GM21786 (cell line): ENCODE results near the gene ZNF101.

Experiments
- ATAC-seq: cut with Tn5 transposase; IDR thresholded peaks from one replicate; pipeline ENCODE4 v1.9.1; 2021; ENCODE audit not compliant: unreplicated experiment

The ZNF101 gene

DNA sequence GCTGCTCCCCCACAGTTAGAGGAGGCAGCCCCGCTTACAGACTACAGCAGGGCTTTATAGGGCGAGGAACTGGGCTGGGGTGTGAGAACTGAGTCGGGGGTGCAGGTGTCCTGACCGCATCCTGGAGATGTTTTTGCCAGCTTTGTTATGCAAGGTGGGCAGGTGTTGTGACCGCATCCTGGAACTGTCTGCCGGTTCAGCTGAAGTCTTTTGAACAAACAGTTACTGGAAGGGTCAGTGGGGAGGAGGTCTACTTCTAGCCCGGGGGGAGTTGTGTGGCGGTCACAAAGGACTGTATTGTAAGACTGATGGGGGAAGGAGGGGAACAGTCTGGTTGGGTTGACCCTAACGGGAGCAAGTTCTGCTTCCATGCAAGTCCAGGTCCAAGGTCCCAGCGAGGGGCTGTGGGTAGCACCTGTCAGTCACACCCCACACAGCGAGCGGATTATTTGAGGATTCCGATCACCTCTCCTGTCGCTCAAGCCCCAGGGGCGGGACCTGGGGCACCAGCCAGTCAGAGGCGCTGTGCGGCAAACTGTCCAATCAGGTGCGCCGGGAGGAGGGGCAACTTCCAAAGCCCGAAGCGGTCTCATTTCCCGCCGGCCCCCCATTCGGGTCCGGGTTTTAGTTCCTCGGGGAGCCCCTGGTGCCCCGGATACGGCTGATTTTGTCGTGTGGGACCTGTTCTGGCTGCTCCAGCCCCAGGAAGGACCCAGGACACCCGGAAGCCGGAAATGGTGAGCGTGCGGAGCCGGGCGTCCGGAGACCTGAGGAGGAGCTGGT, at the start of gene ZNF101:
Gene ZNF101 (plus strand): TSS at position 610 of the 783 bp plus-strand sequence. CDS start 125 bp downstream, at position 735.
- peak; percentile 57 for ATAC-seq

DNA sequence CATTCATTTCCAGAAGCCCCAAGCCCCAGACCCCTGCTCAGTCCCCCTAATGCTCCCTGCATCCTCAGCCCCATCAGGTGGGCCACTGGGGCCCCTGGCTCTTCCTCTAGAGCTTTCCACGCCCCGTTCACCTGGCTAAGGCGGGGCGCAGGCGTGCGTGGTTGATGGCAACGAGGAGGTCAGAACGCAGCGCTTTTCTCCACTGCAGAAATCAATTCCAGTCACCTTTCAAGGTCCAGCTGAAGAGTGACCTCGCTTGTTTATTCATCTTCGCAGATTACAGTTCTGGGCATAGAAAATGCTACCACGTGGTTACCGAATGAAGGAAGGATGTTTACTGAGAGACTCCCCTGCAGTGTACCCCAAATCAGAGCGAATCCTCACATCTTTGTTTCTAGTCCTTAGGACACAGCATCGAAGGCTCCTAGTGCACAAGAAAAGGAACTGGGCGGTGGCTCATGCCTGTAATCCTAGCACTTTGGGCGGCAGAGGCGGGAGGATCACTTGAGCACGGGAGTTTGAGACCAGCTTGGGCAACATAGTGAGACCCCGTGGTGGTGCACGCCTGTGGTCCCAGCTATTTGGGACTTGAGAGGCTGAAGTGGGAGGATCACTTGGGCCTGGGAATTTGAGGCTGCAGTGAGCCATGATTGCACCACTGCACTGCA, 49.3 kb upstream of the ZNF101 start:
- no peak for ATAC-seq

DNA sequence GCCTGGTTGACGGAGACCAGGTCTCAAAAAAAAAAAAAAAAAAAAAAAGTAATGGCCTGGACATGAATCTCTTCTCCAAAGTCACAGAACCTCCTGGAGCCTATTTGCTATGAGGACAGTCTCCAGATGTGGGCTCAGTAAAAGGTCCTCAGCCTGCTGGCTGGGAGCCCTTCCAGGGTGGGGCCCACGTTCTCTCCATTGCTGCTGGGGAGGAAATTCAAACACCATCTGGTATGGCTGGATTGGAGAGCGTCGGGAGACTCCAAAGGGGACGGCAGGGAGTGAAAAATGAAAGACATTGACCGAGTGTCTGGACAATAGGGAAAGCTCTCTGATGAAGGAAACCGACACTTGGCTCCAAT, 48.8 kb upstream of the ZNF101 start:
- ATAC-seq, result no peak

DNA sequence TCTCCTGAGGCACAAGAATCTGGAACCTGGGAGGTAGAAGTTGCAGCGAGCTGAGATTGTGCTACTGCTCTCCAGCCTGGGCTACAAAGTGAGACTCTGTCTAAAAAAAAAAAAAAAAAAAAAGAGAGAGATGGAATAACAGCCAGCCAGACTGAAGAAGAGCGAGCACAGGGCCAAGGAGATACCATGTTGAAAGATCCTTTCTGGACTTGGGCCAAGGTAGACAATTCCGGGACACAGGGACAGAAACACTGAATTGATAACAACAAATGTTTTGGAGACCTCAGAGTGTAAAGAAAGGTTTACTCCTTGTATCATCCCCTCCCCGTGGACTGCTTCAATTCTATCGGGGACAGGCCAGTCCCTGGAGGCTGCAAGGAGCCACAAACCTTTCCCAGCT, 45.3 kb upstream of the ZNF101 start:
- ATAC-seq, result no peak

DNA sequence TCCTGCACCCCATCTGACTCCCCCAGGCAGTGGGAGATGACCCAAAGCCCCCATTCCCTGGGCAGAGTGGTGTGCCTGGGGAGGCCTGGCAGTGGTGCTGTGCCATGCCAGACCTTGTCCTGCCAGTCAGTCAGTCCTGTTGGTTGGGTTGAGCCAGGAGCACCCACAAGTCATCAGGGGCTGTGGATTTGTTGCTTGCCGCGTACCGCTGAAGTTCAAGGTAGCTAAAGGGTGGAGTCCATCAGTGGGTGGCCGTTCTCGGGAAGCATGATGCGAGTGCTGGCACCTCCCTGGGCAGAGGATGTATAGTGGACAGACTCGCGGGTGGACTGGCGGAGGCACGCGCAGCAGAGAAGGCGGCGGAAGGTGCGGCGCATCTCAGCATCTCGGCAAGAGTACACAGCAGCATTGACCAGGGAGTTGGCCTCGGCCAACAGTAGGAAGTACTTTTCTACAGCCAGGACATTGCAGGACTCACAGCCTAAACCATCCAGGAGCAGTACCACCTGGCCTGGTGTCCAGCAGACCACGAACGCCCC, 44.5 kb upstream of the ZNF101 start:
- no peak for ATAC-seq

DNA sequence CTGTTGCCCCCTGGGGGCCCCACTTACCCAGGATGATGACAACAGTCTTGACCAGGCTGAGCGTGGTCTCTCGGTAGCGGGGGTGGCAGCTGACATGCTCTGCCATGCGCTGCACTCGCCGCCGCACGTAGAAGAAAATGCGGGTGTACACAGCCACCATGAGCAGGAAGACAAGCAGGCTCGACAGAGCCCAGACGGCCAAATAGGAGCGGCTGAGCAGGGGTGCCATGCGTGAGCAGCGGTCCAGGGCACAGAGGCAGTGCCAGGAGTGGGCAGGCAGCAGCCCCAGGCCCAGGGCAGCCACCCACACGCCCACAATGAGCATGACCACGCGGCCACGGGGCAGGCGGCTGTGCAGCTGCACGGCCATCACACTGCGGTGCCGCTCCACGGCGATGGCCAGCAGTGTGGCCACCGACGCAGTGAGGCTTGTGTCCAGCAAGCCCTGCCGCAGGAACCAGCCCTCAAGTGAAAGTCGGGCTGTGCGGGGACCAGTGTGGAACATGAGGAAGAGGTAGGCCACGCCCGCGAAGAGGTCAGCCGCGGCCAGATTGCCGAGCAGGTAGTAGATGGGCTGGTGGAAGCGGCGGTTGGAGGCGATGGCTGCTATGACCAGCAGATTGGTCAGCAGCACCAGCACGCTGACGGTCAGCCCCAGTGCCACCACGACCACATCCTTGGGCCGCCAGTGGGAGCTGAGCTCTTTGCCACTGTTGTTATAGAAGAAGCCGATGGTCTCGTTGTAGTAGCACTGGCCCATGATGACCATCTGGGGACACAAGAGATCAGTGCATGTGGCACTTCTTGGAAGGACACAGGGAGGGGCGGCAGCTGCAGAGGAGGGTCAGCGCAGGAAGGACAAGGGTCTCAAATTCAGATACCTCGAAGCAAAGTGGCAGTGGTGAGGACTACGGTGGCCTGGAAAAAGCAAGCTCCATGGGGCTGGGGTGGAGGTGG, 41.8 kb upstream of the ZNF101 start:
- no peak for ATAC-seq

DNA sequence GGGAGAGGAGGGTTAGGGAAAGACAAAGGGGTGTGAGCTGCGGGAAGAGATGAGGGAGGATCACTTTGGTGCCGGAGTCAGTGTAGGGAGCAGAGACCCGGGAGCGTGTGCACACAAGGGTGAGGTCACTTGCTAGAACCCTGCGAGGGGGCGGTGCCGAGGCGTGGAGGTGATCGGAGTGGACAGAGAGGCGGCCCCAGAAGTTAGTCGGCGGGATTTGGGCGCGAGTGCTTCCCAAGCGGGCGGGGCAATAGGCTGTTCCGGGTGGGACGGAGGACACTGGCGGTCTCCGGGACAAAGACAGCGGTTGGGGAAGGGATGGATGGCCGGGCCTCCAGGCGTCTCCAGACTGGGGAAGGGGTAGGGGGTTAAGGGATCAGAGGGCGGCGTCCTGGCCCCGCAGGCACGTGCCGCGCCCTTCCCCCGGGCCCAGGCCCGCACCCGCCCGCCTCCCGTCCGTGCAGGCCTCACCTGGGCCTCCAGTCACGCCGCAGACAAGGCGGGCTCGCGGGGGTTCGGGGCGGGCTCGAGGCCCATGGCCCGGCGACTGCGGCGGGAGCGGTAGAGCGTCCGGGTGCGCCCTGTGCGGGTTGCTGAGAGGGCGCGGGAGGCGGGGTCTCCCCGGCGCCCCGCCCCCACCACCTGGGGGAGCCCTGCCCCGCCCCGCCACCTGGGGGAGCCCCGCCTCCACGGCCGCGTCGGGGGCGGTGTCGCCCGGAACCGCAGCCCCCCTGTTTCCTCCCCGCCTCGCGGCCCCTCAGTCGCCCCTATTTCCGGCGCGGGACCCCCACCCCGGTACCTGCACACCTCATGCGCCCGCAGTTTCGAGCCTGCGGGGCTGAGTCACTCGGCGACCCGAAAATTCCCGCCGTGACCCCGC, 40.8 kb upstream of the ZNF101 start, which contains the start of gene LPAR2:
Gene LPAR2 (minus strand): TSS at position 600 of the 880 bp plus-strand sequence. CDS start 945 bp downstream, outside the sequence.
- peak; percentile 55 for ATAC-seq

DNA sequence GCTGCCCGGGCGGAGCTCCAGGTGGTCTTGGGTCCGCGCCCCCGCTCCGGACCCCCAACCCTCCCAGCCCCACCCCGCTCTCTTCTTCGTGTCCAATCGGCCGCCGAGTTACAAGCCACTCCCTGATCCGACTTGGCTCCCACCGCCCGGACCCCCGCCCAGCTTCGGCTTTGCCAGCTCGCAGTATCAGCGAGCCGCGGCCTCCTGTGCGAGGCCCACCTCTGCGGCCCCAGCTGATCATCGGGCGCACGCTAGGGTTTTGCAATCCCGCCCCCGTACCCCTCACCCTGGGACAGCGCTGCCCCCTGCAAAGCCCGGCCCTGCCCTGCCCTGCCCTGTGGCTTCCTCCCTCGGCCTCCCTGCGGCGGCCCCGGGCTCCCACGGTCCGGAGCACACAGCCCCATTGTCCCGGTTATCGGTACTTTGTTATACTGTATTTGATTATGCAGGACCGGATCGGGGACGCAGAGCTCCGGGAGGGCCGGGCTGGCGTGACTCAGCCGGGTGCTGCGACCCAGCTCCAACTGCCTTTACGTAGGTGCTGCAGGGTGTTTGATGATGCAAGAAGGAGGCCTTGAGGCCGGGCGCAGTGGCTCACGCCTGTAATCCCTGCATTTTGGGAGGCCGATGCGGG, 40.0 kb upstream of the ZNF101 start:
- ATAC-seq, result no peak

DNA sequence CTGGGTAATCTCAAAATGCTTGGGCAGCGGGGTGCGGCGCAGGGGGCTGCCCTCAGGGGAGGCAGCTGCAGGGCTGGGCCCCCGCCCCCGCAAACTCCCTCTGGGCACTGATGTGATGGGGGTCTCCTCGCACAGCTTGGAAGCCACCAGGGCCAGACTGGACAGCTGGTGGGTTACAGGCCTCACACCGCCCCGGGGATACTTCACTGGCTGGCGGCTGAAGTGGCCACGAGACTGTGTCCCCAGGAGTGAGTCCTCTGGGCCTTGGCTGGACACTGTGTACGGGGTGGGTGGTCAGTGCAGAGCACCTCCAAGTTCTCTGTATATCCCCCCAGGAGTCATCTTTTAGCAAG, 38.6 kb upstream of the ZNF101 start:
- ATAC-seq, result no peak

DNA sequence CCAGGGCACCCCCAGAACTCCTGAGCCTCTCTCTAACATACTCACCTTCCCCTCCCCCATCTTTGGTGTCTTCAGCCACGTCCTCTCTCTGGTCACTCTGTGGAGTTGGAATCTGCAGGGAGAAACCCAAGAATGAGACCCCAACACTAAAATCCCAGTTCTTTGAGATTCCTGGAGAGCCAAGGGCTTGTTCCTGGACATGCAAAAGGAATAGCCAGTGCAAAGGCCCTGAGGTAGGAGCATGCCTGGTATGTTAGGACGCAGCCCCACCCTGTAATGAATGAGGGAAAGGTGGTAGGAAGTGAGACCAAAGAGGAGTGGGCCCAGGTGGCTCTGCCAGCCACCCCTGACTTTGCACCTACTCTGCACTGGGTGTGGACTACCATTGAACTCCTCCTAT, 38.2 kb upstream of the ZNF101 start:
- no peak for ATAC-seq

DNA sequence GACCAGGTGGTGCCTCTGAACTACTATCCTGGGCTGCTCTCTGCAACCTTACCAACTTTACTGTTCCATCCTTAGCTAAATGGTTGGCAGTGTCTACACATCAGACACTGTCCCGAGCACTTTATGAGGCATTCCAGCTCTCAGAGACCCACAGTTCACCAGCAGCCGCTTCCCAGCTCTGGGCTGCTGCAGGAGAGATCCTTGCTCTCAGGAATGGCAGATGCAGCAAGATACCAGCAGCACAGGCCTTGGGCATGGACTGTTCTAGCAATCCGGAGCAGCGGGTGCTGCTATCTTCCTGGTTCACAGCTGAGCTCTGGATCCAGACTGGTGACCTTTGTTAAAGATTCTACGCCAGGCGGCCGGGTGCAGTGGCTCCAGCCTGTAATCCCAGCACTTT, 37.3 kb upstream of the ZNF101 start:
- no peak for ATAC-seq

DNA sequence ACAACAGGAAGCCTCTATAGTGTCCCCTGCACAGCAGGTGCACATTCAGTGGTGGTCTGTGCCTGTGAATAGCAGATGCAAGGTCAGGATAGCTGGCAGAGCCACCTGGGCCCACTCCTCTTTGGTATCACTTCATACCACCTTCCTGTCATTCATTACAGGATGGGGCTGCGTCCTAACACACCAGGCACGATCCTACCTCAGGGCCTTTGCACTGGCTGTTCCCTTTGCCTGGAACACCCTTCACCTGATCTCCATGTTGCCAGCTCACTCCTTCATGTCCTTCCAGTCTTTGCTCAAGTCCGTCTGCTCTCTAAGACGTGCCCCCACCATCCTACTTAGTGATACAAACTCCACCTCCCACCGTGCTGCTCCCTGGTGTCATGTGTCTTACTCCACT, 36.0 kb upstream of the ZNF101 start:
- no peak for ATAC-seq

DNA sequence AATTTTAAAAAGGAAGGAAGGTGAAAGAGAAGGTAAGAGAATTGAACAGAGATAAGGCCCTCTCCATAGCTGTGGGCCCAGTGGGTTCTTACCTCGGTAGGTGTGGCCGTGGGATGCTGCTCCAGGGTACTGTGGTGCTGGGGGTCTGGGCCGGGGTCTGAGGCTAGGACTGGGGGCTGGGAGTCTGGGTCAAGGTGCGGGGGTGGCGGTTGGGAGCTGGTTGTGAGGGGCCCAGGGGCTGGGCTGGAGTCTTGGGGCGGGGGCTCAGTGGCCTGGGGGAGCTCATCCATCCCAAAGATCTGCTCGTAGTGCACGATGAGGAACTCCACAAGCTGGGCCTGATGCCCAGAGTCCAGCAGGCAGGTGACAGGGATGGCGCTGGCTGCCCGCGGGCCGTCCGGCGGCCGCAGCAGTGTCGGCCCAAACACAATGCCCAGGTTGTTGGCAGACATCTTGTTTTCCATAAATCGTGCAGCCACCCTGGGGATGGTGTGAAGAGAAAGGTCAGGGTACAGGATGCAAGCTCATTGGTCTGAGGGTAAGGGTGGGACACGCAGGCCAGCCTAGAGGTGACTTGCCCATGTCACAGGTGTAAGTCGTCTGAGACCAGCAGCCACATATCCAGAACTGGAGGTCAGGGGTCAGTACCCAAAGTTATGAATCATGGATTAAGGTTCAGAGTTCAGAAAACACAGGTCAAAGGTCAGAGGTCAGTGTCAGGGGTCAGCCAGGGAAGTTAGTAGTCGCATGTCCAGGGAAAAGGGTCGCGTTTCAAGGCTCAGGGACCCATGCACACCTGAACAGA, 34.7 kb upstream of the ZNF101 start:
- ATAC-seq, result no peak

DNA sequence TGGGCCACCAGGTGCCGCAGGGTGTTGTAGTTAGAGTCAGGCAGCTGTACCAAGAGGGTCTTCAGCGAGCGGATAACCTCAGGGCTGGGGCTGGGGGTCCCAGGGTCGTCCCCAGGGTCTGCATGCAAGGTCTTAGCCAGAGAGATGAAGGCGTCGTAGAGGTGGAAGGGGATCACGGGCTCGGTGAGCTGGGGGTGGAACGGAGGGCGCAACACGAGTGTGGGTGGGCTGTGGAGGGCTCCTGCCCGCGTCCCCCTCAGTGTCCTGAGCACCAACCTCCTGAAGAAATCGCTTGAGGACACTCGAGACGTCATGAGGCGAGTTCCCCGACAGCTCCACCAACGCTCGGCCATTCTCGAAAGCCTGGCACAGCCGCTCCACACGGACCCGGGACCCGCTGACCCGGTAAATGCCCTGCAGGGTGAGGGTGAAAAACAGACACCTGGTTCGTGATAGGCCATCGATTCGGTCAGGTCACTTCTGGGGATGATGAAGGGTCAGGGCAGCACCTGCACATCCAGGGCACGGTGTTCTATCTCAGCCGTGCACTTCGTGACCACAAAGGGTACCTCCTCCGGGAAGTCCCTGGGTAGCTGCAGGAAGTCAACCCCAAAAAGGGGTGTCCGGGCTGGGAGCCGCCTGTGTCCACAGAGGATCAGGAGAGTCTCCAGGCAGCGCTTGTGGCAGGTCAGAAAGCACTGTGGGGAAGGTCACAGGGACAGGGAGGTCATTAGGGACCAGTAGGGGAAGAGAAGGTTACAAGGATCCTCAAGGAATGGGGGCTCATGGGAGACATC, 33.9 kb upstream of the ZNF101 start:
- no peak for ATAC-seq

DNA sequence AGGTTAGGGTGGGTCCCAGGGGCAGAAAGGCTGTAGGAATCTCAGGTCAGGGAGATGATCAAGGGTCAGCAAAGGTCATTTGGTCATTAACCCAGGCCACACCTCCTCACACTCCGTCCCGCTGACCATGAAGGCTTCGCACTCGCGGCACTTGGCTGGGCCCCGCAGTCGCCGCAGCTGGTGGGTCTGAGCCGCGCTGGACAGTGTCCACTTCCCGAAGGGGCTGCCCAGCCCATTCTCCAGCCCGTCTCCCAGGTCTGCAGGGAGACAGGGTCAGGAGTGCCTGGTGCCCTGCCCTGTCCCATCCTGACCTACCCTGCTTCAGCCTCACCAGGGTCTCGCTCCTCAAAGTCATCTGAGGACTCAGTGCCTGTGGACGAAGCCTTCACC, 33.3 kb upstream of the ZNF101 start:
- ATAC-seq, result no peak

DNA sequence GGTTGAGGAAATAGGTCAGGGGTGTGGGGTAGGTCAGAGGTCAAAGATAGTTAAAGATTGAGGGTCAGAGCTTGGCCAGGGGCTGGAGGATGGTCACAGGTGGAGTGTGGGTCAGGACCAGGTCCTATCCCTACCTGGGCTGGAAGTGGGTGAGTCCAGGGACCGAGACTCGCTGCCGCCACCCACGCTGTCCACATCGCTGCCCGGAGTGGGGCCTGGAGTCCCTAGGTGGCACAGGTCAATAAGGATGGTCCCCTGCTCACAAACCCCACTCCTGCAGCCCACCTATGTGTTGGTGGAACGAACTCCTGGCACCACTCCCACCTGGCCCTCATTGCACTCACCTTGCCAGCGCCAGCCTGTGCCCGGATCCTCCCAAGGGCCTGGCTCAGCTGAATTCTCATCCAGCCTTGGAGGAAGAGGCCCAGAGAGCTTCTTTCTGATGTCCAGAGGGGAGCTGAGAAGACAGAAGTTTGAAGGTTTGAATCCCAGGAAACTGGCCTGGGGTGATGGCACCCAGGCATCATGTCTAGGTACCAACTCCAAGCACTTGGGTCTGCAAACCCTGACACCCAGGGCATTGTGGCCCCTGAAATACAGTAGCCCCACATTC, 32.0 kb upstream of the ZNF101 start:
- ATAC-seq, result no peak

DNA sequence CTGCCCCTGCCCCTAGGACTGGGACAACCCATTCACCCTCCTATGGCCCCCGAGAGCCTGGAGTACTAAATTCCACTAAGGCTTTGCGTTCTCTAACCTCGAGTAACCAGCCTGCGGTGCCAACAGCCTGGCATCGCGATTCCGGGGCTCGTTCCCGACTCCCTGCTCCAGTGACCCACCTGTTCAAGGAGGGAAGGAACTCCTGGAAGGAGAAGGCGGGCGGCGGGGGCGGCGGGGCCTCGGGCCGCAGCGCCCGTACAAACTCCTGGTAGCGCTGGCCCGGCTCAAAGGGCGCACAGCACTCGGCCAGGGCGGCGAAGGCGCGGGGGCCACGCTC, 31.5 kb upstream of the ZNF101 start:
- no peak for ATAC-seq
